KG1 (cell line): ENCODE measurements around the gene EDN1.

Experiments used
- DNase-seq: peaks from one replicate; lab custom pipeline; 2025; lab: John Stamatoyannopoulos, UW

EDN1 gene

GRCh38 chr6:12270551-12271230, 19.5 kb upstream of the EDN1 start:
- DNase-seq = no peak

- no peak for DNase-seq
Observed at GRCh38 chr6:12271594-12271993, 18.6 kb upstream of the EDN1 start.

GRCh38 chr6:12271997-12272396, 18.2 kb upstream of the EDN1 start:
- no peak for DNase-seq

- no peak for DNase-seq
Observed at GRCh38 chr6:12275107-12275506, 15.1 kb upstream of the EDN1 start.

- DNase-seq = no peak
Observed at GRCh38 chr6:12276930-12277315, 13.2 kb upstream of the EDN1 start.

- no peak for DNase-seq
Observed at GRCh38 chr6:12277386-12277785, 12.8 kb upstream of the EDN1 start.

GRCh38 chr6:12278915-12279314, 11.2 kb upstream of the EDN1 start:
- DNase-seq = no peak

- no peak for DNase-seq
Observed at GRCh38 chr6:12279322-12280091, 10.7 kb upstream of the EDN1 start.

- DNase-seq = no peak
Observed at GRCh38 chr6:12280458-12280857, 9.7 kb upstream of the EDN1 start.

- no peak for DNase-seq
Observed at GRCh38 chr6:12280902-12281301, 9.3 kb upstream of the EDN1 start.

- DNase-seq = no peak
Observed at GRCh38 chr6:12283904-12284303, 6.3 kb upstream of the EDN1 start.

GRCh38 chr6:12286373-12287110, 3.6 kb upstream of the EDN1 start:
- peak; percentile 34 for DNase-seq

- no peak for DNase-seq
Observed at GRCh38 chr6:12288211-12288618, 1.9 kb upstream of the EDN1 start.

- no peak for DNase-seq
Observed at GRCh38 chr6:12288914-12289313, 1.2 kb upstream of the EDN1 start.

GRCh38 chr6:12289365-12289919, 719 bp upstream of the EDN1 start:
- DNase-seq = peak; percentile 25

- DNase-seq = no peak
Observed at GRCh38 chr6:12291071-12291838, 1.1 kb downstream of the EDN1 start.

- DNase-seq = no peak
Observed at GRCh38 chr6:12291839-12292604, 1.9 kb downstream of the EDN1 start.

GRCh38 chr6:12293235-12293930, 3.2 kb downstream of the EDN1 start:
- no peak for DNase-seq

- DNase-seq = no peak
Observed at GRCh38 chr6:12293931-12294807, 4.0 kb downstream of the EDN1 start.
